Effector CD8-positive, alpha-beta T cell (primary cell): Measurements from ENCODE around the gene ANAPC15.
A peak's percentile ranks its signal among the peaks of the same experiment; 100 is the strongest.

Source experiments
- DNase-seq: peaks from one replicate; lab custom pipeline; 2025; lab: John Stamatoyannopoulos, UW

The ANAPC15 gene

GRCh38 chr11:72125956-72126355 is 13.5 kb upstream of the ANAPC15 start:
- DNase-seq: no peak

GRCh38 chr11:72124046-72124445 is 11.6 kb upstream of the ANAPC15 start:
- no peak for DNase-seq

- no peak for DNase-seq
These were observed 10.7 kb upstream of the ANAPC15 start for GRCh38 chr11:72123117-72123653.

- DNase-seq: no peak
These were observed 10.1 kb upstream of the ANAPC15 start for GRCh38 chr11:72122607-72123006.

GRCh38 chr11:72120930-72121329 is 8.4 kb upstream of the ANAPC15 start:
- DNase-seq: no peak

GRCh38 chr11:72119198-72119597 is 6.7 kb upstream of the ANAPC15 start:
- DNase-seq: no peak

- DNase-seq: no peak
These were observed 3.7 kb upstream of the ANAPC15 start for GRCh38 chr11:72116019-72116755.

GRCh38 chr11:72114570-72114969 is 2.1 kb upstream of the ANAPC15 start:
- no peak for DNase-seq

- no peak for DNase-seq
These were observed 698 bp upstream of the ANAPC15 start for GRCh38 chr11:72112978-72113808.

- DNase-seq: no peak
These were observed 974 bp downstream of the ANAPC15 start for GRCh38 chr11:72111300-72112142.

- DNase-seq: no peak
These were observed 6.6 kb downstream of the ANAPC15 start, which contains the start of gene TOMT for GRCh38 chr11:72105888-72106287. TSS of gene TOMT (plus strand) at chr11:72105924. CDS start at chr11:72105952, 28 bp downstream.

DNA sequence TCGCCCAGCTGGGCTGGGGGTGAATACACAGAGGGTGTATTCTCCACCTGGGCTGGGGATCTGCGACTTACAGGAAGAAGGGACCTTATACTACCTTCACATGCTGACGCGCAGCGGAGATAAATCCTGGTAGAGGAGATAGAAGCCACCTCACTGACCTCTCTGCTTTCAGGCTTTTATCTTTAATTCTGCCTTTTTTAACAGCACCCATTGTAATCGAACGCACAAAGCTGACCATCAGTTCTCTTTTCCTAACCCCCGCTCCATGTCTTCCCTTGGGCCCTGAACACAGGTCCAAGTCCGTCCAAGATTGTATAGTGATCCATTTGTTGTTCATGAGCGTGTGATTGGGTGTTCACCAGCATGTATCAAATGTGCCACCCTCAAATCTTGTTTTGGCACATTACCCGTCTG is 8.7 kb downstream of the ANAPC15 start:
- DNase-seq: no peak

- peak; percentile 97 for DNase-seq
These were observed 9.3 kb downstream of the ANAPC15 start, which contains the start of gene LAMTOR1 for GRCh38 chr11:72102946-72103753. TSS of gene LAMTOR1 (minus strand) at chr11:72103297. CDS start at chr11:72103224, 73 bp downstream.

- no peak for DNase-seq
These were observed 9.9 kb downstream of the ANAPC15 start for GRCh38 chr11:72102631-72102945.

DNA sequence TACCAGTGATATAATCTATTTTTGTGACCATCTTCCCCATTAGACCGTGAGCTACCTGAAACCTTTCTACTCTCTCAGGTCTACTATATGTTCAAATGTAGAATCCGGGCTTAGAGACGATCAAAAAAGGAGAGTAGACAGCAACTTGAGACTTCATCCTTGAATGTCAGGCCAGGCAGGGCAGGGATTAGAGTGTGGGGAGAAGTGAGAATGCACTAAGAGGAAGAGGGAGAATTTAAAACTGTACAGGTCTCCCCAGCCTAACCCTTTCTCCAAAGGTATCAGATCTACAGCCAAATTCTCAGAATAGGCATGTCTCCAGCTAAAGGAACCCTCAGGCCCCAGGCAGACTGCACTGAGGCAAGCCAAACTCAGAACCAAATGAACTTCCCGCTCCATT is 10.3 kb downstream of the ANAPC15 start:
- no peak for DNase-seq

DNA sequence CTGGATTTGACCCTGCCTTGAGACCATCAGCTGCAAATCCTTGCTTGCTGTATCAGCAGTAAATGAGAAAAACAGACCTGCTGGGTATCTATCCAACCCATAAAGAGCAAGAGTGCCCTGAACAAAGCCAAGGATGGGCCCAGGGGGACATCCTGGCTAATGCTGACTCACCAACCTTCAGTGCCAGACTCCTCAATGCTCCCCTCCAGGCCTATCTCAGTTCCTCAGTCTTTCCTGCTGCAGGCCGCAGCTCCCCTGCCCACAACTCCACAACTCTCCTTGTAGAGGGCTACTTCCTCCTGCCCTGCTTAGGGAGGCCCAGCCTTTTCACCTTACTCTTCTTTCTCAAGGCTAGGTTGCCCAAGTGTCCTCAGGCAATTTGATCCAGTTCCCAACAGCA is 12.0 kb downstream of the ANAPC15 start:
- no peak for DNase-seq

- DNase-seq: no peak
These were observed 12.5 kb downstream of the ANAPC15 start for GRCh38 chr11:72100009-72100408.

GRCh38 chr11:72098741-72099140 is 13.8 kb downstream of the ANAPC15 start:
- no peak for DNase-seq

DNA sequence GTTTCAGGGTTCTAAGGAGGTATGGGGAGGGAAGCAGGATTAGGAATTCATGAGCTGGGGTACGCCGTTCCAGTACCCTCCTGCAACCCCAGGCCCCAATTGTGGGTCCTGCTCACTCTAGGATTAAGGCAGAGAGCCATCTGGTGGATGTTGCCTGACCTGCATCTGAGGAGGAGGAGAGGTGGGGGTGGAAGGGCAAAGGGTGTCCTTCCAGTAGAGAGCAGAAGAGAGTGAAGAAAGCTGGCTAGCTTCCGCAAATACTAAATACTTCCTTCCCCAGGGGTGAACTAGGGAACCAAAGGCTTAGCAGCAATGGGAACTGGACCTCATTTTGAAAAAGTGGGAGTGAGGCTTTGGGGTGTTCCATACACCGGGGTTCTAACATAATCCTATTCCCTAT is 21.2 kb downstream of the ANAPC15 start:
- peak; percentile 60 for DNase-seq

DNA sequence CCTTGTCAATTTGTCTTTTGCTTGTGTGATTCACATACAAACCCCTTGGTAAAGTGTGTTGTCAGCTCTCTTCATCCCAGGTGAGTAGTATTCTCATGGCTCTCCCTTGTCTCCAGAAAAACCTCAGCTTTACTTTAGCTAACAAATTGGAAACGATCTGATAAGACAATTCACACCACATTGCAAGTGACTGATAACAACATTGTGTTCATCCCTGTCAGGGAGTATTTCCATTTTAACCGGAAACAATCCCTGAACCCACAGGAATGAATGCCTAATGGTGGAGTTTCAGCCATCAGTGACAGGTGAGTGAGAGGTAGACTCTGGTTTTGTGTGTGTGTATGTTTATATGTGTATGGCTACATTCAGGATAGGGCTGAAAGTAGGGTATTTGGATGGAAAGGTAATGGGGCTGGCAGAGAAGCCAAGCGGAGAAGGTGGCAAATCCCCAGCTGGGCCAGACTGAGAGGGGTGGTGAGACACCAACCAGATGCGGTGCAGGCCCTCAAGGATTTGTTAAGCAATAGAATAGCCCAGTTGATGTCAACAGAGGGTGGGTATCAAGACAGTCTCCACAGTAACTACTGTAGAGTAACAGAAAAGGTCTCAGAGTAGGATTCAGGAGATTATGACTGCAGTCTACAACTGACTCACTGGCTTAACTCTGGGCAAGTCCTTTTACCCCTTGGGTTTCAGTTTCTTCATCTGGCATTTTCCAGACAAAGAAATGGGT is 24.3 kb downstream of the ANAPC15 start:
- no peak for DNase-seq
